Epithelial cell of prostate (primary cell): Measurements from ENCODE around the gene GNAI3.

ENCODE experiments used
- DNase-seq: peaks from one replicate; pipeline ENCODE4 v3.0.0-alpha.2; 2011; ENCODE audit warnings: low read depth, low spot score
- H3K27ac ChIP-seq: fragments of 450-650 bp; 2 replicates; pipeline ENCODE4 v1.5.1; 2017; ENCODE audit warnings: mild to moderate bottlenecking

Gene GNAI3

DNA sequence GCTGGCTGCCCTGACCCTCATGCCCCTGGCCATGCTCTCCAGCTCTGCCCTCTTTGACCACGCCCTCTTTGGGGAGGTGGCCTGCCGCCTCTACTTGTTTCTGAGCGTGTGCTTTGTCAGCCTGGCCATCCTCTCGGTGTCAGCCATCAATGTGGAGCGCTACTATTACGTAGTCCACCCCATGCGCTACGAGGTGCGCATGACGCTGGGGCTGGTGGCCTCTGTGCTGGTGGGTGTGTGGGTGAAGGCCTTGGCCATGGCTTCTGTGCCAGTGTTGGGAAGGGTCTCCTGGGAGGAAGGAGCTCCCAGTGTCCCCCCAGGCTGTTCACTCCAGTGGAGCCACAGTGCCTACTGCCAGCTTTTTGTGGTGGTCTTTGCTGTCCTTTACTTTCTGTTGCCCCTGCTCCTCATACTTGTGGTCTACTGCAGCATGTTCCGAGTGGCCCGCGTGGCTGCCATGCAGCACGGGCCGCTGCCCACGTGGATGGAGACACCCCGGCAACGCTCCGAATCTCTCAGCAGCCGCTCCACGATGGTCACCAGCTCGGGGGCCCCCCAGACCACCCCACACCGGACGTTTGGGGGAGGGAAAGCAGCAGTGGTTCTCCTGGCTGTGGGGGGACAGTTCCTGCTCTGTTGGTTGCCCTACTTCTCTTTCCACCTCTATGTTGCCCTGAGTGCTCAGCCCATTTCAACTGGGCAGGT lies 5.0 kb upstream of the GNAI3 start:
- H3K27ac ChIP-seq, result no peak overlapping the region
- DNase-seq, result no peak

GRCh38 chr1:109543988-109544735 lies 4.3 kb upstream of the GNAI3 start:
- no peak for DNase-seq
- H3K27ac ChIP-seq, result no peak overlapping the region

DNA sequence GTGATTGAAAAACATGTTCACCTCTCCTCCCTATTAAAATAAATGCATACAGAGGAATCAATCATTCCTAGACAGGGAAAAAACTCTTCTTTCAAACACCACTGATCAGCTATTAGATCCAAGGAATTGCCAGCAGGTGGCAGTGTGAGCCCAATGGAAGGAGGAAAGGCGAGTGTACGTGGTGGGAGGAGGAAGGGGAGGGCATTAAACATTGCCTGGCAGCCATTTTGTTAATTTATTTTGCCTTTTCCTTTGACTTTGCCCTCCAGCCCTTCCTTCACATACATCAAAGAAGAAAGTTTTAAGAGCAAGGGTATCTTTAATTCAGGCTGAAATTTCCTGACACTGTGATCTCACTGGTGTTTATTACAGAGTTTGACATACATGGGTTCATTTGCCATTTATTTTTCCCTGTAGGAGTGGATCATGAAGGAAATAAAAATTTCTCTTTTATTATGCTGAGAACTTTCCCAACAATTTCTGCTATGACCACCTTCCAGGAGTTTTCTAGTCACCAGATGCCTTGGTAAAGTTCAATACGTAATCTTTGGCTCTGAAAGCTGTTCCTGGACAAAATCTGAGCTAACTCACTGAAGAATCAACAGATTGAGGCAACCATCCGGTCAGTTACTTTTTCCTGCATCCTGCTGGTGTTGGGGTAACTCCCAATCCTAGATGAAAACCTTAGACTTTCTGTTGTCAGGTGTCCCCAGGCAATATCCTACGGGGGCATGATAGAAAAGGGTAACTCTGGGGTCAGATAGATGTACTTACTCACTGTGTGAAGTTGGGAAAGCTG lies 1.9 kb upstream of the GNAI3 start:
- H3K27ac ChIP-seq, result peak overlapping the region; percentile 88
- peak; percentile 37 for DNase-seq

DNA sequence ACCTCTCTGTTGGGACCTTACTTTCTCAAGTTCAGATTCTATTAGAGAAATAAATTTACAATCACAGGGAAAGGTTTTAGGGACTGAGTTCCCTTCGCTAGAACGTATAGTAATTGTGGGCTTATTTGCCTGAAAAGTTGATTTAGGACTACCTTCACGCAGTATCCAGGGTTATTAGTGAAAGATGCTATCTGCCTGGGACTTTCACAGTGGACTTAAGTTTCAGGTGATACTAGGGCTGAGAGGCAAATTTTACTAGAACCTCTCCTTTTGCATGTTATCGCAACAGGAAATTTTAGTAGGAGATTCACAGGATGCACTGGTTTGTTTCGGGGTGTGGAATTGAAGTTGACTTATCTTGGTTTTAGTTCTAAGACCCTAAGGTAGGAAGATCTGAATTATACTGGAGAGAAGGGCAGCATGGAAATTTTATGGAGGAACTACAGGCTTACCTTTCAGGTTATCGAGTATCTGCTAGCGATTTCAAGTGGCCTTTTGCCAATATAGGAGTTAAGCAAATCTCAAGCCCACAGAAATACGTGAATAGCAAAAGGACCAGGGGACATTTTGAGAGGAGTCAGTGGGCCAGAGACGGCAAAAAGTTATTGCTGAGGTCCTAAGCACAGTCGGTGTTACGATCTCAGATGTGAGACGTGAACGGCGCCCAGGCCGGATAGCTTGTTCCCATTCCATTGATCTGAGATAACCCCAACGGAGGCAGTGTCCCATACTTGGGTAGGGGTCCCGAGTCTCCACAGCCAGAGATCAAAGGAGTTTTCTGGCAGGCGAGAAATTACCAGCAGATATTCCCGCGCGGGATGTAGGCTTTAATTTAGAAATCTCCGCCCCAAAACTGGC lies 723 bp upstream of the GNAI3 start:
- DNase-seq, result no peak
- peak overlapping the region; percentile 88 for H3K27ac ChIP-seq

DNA sequence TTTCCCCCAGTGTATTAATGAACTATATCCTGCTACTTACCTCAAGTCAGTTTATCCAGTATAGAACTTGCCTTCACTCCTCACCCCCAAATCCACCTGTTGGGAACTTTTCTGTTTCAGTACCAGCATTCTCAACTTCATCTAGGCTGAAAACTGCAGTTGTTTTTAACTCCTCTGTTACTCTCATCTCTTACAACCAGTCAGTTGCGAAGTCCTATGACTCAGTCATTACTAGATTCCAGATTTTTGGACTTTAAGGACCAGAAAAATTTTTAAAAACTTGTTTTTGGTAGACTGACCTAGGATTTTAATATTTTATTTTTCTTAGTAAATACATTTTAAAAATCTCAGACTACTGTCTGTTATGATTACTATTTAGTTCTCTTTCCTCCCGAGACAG lies 8.1 kb downstream of the GNAI3 start:
- H3K27ac ChIP-seq, result no peak overlapping the region
- DNase-seq, result no peak

- no peak overlapping the region for H3K27ac ChIP-seq
- no peak for DNase-seq
These were observed 9.1 kb downstream of the GNAI3 start for GRCh38 chr1:109557520-109557919.

DNA sequence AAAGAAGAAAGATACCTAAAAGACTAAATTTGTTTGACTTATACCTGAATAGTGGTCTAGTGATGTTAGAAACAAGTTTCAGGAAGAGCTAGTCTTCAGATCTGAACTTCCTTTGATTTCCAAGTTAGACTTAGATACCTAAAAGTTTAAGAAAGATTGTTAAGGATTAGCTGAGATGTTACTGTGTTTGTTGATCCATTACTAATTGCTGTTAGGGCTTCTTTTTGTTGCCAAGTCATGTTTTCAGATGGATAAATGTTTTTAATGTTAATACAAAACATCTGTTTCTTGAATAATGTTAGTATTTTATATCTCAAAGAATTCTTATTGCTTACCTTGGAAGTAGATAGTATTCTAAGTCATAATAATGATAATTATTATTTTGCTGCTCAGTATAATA lies 11.6 kb downstream of the GNAI3 start:
- H3K27ac ChIP-seq, result no peak overlapping the region
- DNase-seq, result no peak

GRCh38 chr1:109564194-109564878 lies 15.9 kb downstream of the GNAI3 start:
- no peak overlapping the region for H3K27ac ChIP-seq
- DNase-seq, result no peak

DNA sequence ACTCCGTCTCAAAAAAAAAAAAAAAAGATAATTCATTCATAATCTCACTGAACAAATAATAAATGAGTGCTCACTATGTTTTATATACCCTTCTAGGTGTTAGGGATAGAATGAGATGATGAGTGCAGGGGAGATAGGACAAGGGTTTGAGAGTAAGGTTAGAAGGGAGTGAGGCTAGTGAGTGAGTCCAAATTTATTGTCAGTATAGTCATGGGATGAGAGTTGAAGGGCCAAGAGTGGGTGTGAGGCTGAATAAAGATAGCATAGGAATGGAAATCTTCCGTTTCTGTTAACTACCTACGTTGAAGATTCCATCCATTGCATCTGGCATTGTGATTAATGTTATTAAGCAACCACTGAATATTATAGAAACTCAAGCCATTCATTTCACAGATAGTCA lies 16.8 kb downstream of the GNAI3 start:
- DNase-seq, result no peak
- H3K27ac ChIP-seq, result no peak overlapping the region

GRCh38 chr1:109566982-109567381 lies 18.6 kb downstream of the GNAI3 start:
- DNase-seq, result no peak
- no peak overlapping the region for H3K27ac ChIP-seq

- DNase-seq, result no peak
- peak overlapping the region; percentile 62 for H3K27ac ChIP-seq
These were observed 19.7 kb downstream of the GNAI3 start for GRCh38 chr1:109567877-109568672.

DNA sequence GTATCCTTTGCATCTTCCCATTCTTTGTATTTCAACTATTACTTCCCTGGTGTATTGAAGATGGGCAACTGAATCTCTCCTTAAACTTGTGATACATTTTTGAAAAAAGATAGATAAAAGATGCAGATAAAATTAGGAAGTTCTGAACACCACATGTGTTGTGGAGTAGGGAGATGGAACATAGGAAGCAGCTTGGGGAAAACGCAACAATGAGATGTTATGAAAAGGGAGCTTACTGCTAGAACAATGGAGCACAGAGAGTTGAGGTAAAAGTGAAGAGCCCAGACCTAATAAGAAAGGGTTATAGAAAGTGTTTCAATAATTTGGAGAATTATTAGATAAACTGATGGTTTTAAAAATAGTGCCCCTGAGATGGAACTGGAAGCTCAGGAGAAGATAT lies 20.9 kb downstream of the GNAI3 start:
- no peak for DNase-seq
- peak overlapping the region; percentile 62 for H3K27ac ChIP-seq

DNA sequence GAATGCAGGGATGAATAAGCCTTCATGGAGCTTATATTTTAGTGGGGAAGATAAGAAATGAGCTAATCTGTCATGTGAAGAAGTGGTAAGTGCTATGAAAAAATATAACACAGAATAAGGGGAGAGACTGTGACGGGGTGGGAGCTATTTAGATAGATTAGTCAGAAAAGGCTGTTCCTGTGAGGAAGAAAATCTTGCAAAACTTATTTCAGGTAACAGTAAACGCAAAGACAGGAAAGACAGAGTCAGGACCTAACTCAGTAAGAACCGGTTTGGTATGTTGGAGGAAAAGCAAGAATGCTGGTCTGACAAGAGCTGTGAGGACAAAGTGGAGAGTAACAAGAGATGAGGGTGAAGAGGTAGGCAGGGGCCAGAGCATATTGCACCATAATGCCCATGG lies 22.0 kb downstream of the GNAI3 start:
- DNase-seq, result peak; percentile 53

DNA sequence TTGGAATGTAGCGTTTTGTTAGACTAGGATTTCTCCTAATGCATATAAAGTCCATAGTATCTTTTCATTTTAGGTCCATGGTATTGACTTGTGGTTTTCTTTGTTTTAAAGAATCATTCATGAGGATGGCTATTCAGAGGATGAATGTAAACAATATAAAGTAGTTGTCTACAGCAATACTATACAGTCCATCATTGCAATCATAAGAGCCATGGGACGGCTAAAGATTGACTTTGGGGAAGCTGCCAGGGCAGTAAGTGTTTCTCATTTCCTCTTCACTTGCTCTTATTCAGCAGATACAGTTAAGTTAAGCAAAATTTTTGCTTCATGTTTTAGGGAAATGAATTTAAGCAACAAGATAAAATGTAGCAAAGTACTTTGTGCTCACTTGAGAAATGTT lies 25.4 kb downstream of the GNAI3 start:
- H3K27ac ChIP-seq, result no peak overlapping the region
- DNase-seq, result no peak

More for the DNA sequence above, 22.0 kb downstream of the GNAI3 start:
- H3K27ac ChIP-seq, result peak overlapping the region; percentile 62

DNA sequence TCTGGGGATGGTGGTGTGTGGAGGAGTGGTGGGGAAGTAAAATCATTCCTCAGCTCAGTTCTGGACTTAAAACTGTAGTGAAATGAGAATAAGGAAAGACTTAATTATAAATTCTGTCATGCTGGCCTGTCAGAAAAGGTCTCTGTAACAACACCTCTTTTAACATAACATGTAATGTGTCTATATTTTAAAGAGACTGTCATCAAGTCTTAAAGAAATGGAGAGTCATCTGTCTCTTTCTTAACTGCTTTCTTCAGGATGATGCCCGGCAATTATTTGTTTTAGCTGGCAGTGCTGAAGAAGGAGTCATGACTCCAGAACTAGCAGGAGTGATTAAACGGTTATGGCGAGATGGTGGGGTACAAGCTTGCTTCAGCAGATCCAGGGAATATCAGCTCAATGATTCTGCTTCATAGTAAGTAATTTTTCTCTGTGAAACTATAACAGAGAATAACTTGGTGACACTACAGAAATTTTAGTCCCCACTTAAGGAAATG lies 30.6 kb downstream of the GNAI3 start:
- H3K27ac ChIP-seq, result no peak overlapping the region
- DNase-seq, result no peak

DNA sequence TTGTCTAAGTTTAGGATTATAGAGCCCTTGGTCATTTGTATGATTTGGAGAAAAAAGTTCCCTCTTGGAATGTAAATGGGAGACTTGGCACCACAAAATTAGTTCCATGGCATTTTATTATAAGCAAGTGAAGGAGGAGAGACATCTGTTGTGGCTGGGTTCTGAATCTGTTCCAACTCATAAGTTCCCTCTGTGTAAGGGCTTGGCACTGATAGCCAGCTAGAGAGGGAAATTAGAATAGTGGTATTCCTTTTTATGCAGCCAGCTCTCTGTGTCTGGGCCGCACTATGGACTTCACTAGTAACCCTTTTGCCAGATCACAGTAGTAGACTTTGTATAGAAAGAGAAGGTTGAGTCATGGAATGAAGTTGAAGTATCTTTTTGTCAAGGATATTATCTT lies 31.1 kb downstream of the GNAI3 start:
- no peak overlapping the region for H3K27ac ChIP-seq
- no peak for DNase-seq

DNA sequence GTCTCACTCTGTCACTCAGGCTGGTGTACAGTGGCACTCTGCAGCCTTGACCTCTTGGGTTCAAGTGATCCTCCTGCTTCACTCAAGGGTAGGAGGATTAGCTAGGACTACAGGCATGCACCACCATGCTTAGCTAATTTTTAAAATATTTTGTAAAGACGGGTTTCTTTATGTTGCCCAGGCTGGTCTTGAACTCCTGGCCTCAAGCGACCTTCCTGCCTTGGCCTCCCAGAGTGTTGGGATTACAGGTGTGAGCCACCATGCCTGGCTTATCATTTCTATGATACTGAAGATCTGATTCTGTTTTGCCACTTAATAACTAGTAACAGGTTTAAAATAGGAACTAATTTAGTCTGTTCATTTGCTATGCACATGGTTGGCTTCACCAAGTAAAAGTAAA lies 33.6 kb downstream of the GNAI3 start:
- no peak for DNase-seq
- H3K27ac ChIP-seq, result no peak overlapping the region

GRCh38 chr1:109584766-109585165 lies 36.4 kb downstream of the GNAI3 start:
- no peak for DNase-seq
- no peak overlapping the region for H3K27ac ChIP-seq

DNA sequence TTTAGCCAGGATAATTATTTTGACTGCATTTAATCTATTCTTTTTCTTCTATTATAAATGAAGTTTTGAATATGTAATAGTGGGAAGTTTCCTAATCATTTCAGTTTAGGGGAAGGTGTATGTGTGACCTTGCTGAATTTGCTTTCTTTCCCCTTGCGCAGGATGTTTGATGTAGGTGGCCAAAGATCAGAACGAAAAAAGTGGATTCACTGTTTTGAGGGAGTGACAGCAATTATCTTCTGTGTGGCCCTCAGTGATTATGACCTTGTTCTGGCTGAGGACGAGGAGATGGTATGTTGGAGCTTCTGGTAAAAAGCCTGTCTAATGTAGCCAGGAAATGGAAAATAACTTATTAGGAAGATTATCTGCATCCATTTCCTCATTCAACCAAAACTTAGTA lies 37.6 kb downstream of the GNAI3 start:
- no peak overlapping the region for H3K27ac ChIP-seq
- DNase-seq, result no peak
